A549 (cell line): ENCODE results near the gene ATG2A.

Experiments used
- CTCF ChIP-seq: fragments of >200 bp; sonication (Bioruptor Twin); formaldehyde crosslinking; IDR thresholded peaks from 3 replicates; pipeline ENCODE4 v1.5.1; 2016
- EP300 ChIP-seq, 2 experiments: fragments of >200 bp; sonication (Bioruptor Twin); formaldehyde crosslinking; IDR thresholded peaks; 2 replicates in 1 of 2; 3 replicates in 1 of 2; pipeline ENCODE4 v1.6.1; 2016 to 2017
- MYC ChIP-seq: IDR thresholded peaks from 2 replicates; pipeline ENCODE4 v1.6.1; 2012; ENCODE audit warnings: mild to moderate bottlenecking, inconsistent platforms, low read length, improper control_type of control experiment, borderline replicate concordance
- NR3C1 ChIP-seq: fragments of >200 bp; sonication (Bioruptor Twin); formaldehyde crosslinking; IDR thresholded peaks from 3 replicates; pipeline ENCODE4 v1.6.1; 2017
- SMC3 ChIP-seq: fragments of >200 bp; sonication (Bioruptor Twin); formaldehyde crosslinking; IDR thresholded peaks from 3 replicates; pipeline ENCODE4 v1.6.1; 2018; ENCODE audit warnings: inconsistent platforms
- TF ChIP-seq, protein P1 (sequence below): IDR thresholded peaks from 2 replicates; pipeline ENCODE4 v1.6.1; 2012
- TF ChIP-seq, protein P2 (sequence below): fragments of 200-600 bp; sonication (generic); IDR thresholded peaks from 2 replicates; pipeline ENCODE4 v1.6.1; 2016; ENCODE audit warnings: antibody characterized with exemption, mild to moderate bottlenecking, moderate library complexity

- no peak for TF ChIP-seq CTCF
- no peak for TF ChIP-seq MYC
- no peak for TF ChIP-seq EP300 (IDR thresholded peaks at IDR 0.05)
- TF ChIP-seq, protein P1, sequence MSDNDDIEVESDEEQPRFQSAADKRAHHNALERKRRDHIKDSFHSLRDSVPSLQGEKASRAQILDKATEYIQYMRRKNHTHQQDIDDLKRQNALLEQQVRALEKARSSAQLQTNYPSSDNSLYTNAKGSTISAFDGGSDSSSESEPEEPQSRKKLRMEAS = no peak
- TF ChIP-seq, protein P2, sequence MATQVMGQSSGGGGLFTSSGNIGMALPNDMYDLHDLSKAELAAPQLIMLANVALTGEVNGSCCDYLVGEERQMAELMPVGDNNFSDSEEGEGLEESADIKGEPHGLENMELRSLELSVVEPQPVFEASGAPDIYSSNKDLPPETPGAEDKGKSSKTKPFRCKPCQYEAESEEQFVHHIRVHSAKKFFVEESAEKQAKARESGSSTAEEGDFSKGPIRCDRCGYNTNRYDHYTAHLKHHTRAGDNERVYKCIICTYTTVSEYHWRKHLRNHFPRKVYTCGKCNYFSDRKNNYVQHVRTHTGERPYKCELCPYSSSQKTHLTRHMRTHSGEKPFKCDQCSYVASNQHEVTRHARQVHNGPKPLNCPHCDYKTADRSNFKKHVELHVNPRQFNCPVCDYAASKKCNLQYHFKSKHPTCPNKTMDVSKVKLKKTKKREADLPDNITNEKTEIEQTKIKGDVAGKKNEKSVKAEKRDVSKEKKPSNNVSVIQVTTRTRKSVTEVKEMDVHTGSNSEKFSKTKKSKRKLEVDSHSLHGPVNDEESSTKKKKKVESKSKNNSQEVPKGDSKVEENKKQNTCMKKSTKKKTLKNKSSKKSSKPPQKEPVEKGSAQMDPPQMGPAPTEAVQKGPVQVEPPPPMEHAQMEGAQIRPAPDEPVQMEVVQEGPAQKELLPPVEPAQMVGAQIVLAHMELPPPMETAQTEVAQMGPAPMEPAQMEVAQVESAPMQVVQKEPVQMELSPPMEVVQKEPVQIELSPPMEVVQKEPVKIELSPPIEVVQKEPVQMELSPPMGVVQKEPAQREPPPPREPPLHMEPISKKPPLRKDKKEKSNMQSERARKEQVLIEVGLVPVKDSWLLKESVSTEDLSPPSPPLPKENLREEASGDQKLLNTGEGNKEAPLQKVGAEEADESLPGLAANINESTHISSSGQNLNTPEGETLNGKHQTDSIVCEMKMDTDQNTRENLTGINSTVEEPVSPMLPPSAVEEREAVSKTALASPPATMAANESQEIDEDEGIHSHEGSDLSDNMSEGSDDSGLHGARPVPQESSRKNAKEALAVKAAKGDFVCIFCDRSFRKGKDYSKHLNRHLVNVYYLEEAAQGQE = no peak
- TF ChIP-seq SMC3 = no peak
- no peak for TF ChIP-seq NR3C1
Observed at GRCh38 chr11:64932324-64932723, 15.3 kb upstream of the ATG2A start.
